ENCODE data around the gene SLC50A1. TPM values are rescaled to one million over a fixed set of nuclear protein-coding genes. Genes with fewer than 3 reads are reported as not detected.
"Not testable (repeated sequence)": the region's sequence is repeated elsewhere in the genome, so short reads cannot be mapped to it uniquely, and the experiment has no call there.

The SLC50A1 gene
- total RNA-seq, 1 donor from 2014 or later: 26.6 TPM

- DNase-seq (ENCODE audit: low read depth): no peak
- no peak overlapping the region for H3K4me3 ChIP-seq (ENCODE audit: low read depth, low read length)
- TF ChIP-seq, protein P1, sequence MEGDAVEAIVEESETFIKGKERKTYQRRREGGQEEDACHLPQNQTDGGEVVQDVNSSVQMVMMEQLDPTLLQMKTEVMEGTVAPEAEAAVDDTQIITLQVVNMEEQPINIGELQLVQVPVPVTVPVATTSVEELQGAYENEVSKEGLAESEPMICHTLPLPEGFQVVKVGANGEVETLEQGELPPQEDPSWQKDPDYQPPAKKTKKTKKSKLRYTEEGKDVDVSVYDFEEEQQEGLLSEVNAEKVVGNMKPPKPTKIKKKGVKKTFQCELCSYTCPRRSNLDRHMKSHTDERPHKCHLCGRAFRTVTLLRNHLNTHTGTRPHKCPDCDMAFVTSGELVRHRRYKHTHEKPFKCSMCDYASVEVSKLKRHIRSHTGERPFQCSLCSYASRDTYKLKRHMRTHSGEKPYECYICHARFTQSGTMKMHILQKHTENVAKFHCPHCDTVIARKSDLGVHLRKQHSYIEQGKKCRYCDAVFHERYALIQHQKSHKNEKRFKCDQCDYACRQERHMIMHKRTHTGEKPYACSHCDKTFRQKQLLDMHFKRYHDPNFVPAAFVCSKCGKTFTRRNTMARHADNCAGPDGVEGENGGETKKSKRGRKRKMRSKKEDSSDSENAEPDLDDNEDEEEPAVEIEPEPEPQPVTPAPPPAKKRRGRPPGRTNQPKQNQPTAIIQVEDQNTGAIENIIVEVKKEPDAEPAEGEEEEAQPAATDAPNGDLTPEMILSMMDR (IDR thresholded peaks at IDR 0.05; ENCODE audit: insufficient read depth, low read length, poor library complexity, severe bottlenecking): no peak
- H3K36me3 ChIP-seq (ENCODE audit: control insufficient read depth, insufficient read depth, low read length): no peaks in the 10 kb centered on the region
- peaks cover 8% of the 10 kb centered on the region for H3K27me3 ChIP-seq (ENCODE audit: control insufficient read depth, insufficient read depth, low read length)
Measured at GRCh38 chr1:155166051-155166470, 30.4 kb downstream of the SLC50A1 start.

GRCh38 chr1:155166471-155167165 is 31.0 kb downstream of the SLC50A1 start:
- no peak for DNase-seq (ENCODE audit: low read depth)
- no peak overlapping the region for H3K4me3 ChIP-seq (ENCODE audit: low read depth, low read length)
- no peaks in the 10 kb centered on the region for H3K36me3 ChIP-seq (ENCODE audit: control insufficient read depth, insufficient read depth, low read length)
- H3K27me3 ChIP-seq (ENCODE audit: control insufficient read depth, insufficient read depth, low read length): peaks cover 8% of the 10 kb centered on the region
- TF ChIP-seq, protein P1 (IDR thresholded peaks at IDR 0.05; ENCODE audit: insufficient read depth, low read length, poor library complexity, severe bottlenecking): no peak

DNA sequence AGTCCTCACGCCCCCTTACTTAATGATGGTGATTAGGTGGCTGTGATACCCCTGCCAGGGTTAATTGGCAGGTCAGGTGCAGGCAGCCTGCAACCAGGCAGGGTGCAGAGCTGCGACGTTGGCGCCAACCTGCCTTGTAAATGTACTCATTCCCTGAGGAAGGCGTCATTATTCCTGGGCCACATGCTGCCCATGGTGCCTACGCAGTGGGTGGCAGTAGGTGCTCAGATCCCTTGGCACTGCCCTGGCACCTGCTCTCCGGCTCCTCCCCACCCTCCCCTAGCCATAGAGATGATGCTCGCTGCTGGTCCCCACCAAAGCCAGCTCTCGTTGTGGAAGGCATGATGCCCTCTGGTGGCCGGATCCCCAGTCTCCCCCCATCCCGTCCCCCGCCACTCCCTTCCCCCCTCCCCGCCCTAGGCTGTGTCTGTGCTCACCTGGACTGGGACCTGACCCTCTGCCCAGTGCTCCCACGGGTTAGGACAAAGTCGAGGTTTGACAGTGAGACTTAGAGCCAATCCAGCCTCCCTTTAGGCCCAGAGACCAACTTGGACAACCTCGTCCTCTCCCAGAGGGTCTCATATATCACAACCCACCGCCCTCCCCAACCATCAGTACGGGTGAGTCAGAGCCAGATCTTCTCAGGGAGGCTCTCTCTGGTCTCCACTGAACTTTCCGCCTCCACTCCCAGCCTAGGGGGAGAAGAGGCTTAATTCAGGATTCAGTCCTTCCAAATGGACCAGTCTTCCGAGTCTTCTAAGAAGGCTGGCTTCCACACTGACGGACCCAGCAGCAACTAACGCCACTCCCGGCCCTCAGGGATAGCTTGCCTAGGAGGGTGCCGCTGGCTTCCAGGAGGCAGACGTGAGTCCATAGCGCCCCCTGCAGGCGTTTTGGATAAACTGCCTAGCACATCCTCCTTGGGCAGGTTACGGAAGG is 31.8 kb downstream of the SLC50A1 start:
- Histone ChIP-seq H3K4me3 (ENCODE audit: low read depth, low read length) (no peak overlapping the region), H3K27me3 (ENCODE audit: control insufficient read depth, insufficient read depth, low read length) (peaks cover 8% of the 10 kb centered on the region), H3K36me3 (ENCODE audit: control insufficient read depth, insufficient read depth, low read length) (no peaks in the 10 kb centered on the region)
- DNase-seq (ENCODE audit: low read depth): peak; percentile 47
- TF ChIP-seq, protein P1 (IDR thresholded peaks at IDR 0.05; ENCODE audit: insufficient read depth, low read length, poor library complexity, severe bottlenecking): peak; percentile 91

DNA sequence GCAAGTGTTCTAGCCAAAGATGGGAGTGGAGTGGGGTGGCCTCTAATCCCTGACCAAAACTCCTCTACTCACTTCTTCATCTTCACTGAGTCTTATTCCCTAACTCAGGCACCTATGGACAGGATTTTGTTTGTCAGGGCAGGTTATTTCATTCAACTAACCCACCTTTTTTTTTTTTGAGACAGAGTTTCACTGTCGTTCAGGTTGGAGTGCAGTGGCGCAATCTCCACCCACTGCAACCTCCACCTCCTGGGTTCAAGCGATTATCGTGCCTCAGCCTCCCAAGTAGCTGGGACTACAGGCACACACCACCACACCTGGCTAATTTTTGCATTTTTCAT is 32.4 kb downstream of the SLC50A1 start:
- not testable (repeated sequence) for DNase-seq (ENCODE audit: low read depth); H3K4me3 ChIP-seq (ENCODE audit: low read depth, low read length); H3K36me3 ChIP-seq (ENCODE audit: control insufficient read depth, insufficient read depth, low read length); H3K27me3 ChIP-seq (ENCODE audit: control insufficient read depth, insufficient read depth, low read length)

- no peaks in the 10 kb centered on the region for H3K36me3 ChIP-seq (ENCODE audit: control insufficient read depth, insufficient read depth, low read length)
- peaks cover 8% of the 10 kb centered on the region for H3K27me3 ChIP-seq (ENCODE audit: control insufficient read depth, insufficient read depth, low read length)
- no peak overlapping the region for H3K4me3 ChIP-seq (ENCODE audit: low read depth, low read length)
- no peak for DNase-seq (ENCODE audit: low read depth)
- TF ChIP-seq, protein P1 (IDR thresholded peaks at IDR 0.05; ENCODE audit: insufficient read depth, low read length, poor library complexity, severe bottlenecking): no peak
Measured at GRCh38 chr1:155168456-155169210, 33.0 kb downstream of the SLC50A1 start.

DNA sequence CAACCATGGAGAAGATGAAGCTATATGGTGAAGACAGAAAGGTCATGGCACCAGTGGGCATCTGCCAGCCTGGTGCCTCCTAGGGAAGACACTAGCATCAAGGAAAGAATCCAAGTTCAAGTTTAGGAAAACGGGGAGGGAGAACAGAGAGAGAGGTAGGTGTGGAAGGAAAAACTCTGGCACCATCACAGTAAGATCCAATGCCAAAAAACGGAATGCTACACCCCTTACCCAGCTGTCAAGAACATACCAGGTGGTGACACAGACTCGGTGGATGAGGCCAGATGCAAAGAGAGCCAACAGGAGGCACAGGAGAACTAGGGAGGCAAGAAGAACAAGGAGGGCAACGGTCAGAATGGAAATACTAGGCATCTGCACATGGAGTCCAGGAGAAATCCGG is 33.9 kb downstream of the SLC50A1 start:
- Histone ChIP-seq H3K4me3 (ENCODE audit: low read depth, low read length) (no peak overlapping the region), H3K27me3 (ENCODE audit: control insufficient read depth, insufficient read depth, low read length) (peaks cover 8% of the 10 kb centered on the region), H3K36me3 (ENCODE audit: control insufficient read depth, insufficient read depth, low read length) (no peaks in the 10 kb centered on the region)
- TF ChIP-seq, protein P1 (IDR thresholded peaks at IDR 0.05; ENCODE audit: insufficient read depth, low read length, poor library complexity, severe bottlenecking): no peak
- DNase-seq (ENCODE audit: low read depth): no peak
